ENCODE results near the gene TBC1D22A.

Gene TBC1D22A

DNA sequence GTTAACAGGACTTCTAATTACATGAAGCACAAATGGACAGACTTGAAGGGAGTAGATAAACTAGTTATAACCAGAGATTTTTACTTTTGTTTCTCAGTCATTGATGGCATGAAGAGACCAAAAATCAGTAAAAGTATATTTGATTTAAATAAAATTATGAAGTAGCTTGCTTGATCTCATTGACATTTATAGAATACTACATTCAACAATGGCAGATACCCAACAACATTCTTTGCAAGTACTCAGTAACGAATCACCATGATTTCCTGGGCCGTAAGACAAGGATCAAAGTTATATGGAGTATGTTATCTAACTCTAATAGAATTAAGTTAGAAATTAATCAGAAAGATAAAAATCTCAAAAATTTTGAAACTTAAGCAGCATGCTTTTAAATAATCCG lies 317.6 kb downstream of the TBC1D22A start:
- no peak for DNase-seq (ENCODE audit: low spot score)

DNA sequence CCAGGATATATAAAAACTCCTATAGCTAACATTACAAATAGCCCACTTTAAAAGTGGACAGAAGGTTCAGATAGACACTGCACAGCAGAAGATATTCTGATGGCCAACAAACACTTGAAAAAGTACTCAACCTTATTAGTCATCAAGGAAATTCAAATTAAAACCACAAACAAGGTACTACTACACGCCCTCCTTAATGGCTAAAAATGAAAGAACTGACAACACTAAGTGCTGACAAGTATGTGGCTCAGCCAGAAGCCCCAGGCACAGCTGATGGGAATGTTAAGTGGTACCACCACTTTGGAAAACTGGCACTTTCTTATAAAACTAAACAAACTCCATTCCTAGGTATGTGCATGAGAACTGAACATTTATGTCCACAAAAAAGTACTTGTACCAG lies 320.1 kb downstream of the TBC1D22A start:
- no peak for DNase-seq (ENCODE audit: low spot score)

DNA sequence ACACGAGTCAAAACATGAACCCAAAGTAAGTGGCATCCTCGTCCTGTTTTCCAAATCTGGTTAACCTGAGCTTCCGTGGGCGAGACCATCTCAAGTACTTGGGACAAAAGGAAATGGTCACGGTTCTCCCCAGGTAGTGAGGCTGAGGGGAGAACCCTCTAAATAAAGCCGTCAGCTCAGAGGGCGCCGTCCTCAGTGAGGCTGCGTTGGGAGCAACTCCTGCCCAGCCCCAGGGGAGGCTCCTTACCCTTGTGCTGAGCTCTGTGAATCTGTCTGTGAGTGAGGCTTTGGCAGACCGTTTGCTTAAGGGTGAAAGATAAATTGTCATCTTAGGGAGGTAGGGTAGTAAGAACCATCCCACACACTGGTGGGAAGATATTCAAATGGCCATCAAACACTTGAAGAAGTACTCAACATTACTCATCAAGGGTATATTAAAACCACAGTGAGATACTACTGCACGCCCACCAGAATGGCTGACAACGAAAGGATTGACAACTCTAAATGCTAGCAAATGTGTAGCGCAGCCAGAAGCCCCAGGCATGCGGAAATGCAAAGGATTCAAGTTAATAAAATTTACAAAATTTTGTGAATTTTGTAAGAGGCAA lies 321.0 kb downstream of the TBC1D22A start:
- DNase-seq (ENCODE audit: low spot score): no peak

DNA sequence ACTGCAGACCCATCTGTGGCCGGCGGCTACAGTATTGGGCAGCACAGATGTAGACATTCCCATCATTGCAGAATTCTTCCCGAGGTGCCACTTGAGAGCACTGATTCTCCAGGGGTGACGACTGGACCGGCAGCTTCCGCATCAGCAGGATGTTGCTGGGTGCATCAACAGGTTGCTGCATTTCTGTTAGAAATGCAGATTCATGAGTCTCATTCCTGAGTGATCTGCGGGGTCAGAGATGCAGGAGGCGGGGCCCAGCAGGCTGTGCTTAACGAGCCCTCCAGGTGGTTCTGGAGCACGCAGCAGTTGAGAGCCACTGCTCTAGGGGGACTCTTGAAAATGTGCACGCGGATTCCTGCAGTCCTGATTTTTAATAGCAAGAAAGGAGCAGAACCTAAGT lies 321.8 kb downstream of the TBC1D22A start:
- DNase-seq (ENCODE audit: low spot score): no peak

DNA sequence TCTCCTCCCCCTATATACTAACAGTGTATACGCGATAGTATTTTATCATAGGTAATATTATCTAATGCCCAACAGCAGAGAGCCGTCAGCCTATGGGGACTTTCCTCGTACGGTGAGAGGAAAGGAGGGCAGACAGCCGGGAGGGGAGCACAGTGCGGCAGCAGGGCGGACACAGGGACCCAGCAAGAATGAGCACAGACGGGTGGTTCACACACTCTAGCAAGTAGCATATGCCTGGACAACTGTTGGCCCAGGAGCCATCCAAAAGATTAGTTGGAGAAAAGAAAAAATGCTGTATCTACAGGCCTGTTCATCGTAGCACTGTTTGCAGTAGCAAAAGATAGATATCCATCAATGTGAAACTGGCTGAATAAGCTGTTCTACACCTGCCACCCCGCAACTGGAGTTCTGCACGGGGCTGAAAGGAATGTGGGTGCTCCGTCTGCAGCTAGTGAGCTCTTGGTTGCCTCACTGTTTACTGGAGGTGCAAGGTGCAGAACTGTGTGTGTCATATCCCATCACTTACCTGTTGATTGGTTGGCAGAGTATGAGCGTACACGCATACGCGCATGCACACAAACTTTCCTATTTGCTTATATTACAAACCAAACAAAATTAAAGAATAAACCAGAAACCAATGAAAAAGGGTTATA lies 324.3 kb downstream of the TBC1D22A start:
- peak; percentile 76 for DNase-seq (ENCODE audit: low spot score)

DNA sequence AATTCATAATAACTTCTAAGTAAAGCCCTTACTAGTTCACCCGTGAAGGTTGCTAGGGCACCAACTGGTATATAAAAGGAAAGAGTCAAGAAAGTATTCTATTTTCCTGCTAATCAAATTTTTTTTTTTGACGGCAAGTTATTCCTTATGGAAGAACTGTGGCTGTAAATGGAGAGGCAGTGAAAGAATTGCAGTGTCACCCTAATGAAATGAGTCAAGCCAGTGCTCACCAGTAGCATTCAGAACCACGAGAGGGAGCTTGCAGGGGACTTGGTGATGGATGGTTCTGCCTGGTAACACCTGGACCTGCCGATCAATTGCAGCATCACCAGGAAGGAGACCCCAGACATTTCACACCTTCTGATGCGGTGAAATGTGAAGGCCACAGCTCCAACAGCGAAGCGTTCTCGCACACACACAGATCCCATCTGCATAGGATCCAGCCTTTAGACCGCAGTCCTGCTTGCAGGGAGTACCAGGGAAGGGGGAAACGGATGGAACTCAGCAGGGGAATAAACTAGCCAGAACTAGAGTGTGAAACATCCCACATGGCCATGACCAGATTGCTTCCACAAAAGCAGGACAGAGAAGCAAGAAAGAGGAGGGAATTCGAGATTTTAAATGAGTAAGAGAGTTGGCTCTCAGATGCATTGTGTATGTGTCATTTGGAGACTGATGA lies 326.2 kb downstream of the TBC1D22A start:
- DNase-seq (ENCODE audit: low spot score): peak; percentile 64

DNA sequence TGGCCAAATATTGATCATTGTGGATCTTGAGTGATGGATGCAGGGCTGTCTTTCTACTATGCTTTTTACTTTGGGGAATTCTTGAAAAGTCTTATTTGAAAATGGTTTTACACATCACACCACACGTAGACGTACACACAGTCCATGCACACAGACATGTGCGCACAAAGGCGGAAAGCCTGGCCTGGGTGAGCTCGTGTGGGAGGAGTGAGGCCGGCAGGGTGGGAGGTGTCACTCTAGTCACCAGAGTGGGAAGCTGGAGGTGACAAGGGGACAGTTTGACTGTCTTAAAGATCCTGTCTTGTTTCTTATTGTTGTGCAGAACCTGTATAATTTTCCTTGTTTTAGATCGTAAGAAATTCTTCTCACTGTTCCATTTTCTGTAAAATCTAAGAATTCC lies 326.9 kb downstream of the TBC1D22A start:
- no peak for DNase-seq (ENCODE audit: low spot score)

DNA sequence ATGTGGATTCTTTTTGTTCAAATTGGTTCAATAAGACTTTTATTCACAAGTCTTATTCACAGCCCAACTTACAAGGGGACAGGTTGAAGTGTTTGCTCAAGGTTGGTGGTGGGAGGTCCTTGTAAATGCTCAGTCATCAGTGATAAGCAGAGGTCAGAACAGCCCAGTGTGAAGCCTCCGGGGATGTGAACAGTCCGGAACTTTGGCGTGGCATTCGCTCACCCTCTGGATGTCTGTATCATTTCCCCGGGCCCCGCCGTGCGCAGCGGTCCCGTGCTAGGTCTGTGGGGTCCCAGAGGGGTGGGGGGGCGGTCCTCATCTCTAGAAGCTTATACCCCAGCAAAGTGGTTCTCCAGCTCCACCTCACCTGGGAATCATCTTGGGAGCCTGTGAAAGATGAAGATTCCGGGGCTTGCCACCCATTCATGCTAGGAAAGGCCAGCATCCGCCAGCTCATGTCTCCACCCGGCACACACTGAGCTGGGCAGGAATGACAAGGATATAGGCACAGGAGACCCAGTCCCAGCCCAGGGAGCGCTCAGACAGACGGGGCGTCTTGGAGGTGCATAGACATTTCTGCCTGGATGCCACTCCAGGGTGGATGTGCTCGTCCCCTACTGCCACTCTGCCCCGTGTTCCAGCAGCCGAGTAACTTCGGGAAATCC lies 327.5 kb downstream of the TBC1D22A start:
- DNase-seq (ENCODE audit: low spot score): no peak

DNA sequence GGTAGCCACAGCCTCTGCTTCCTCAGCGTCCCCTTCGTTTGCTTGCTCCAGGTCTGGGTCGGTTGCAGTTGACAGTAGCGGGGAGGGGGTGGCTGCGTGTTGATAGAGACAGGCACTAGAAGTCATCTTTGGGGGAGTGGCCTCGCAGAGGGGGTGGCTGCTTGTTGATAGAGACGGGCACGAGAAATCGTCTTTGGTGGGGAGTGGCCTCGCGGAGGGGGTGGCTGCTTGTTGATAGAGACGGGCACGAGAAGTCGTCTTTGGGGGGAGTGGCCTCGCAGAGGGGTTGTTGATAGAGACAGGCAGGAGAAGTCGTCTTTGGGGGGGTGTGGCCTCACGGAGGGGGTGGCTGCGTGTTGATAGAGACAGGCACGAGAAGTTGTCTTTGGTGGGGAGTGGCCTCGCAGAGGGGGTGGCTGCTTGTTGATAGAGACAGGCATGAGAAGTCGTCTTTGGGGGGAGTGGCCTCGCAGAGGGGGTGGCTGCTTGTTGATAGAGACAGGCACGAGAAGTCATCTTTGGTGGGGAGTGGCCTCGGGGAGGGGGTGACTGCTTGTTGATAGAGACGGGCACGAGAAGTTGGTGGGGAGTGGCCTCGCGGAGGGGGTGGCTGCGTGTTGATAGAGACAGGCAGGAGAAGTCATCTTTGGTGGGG lies 328.3 kb downstream of the TBC1D22A start:
- no peak for DNase-seq (ENCODE audit: low spot score)

DNA sequence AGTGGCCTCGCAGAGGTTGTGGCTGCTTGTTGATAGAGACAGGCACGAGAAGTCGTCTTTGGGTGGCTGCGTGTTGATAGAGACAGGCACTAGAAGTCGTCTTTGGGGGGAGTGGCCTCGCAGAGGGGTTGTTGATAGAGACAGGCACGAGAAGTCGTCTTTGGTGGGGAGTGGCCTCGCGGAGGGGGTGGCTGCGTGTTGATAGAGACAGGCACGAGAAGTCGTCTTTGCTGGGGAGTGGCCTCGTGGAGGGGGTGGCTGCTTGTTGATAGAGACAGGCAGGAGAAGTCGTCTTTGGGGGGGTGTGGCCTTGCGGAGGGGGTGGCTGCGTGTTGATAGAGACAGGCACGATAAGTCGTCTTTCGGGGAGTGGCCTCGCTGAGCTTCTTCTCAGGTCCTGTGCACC lies 328.8 kb downstream of the TBC1D22A start:
- DNase-seq (ENCODE audit: low spot score): no peak

DNA sequence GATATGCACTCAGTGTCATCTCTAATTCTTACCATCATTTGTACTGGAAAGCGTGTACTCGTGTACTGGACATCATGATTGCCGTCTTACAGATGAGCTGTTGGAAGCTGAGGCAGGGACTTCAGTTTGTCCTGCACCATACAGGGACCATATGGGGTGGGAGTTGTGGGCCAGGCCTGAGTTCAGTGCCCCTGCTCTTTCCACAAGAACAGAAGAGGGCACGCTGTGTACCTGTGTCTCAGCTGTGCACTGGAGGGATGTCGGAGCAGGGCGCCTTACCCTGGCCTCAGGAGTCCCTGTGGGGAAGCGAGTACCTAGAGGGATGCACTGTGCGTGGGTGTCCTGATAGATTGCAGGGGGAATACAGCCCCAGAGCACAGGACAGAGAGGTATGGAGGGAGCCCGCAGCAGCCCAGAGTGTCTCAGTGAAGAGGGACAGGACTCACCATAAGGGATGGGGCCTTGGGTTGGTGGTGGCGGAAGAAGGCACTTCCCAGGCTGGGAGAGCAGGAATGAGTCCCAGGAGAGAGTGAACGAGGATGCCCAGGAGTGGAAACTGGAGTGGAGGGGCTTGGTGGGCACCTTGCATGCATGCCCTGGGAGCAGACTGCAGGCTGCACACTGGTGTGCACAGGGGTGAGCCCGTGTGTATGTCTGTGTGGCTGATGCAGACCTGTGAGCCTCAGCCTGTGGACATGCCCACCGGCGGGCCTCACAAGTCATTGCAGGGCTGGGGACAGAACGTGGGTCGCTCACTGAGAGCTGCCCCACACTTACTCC lies 329.7 kb downstream of the TBC1D22A start:
- no peak for DNase-seq (ENCODE audit: low spot score)

DNA sequence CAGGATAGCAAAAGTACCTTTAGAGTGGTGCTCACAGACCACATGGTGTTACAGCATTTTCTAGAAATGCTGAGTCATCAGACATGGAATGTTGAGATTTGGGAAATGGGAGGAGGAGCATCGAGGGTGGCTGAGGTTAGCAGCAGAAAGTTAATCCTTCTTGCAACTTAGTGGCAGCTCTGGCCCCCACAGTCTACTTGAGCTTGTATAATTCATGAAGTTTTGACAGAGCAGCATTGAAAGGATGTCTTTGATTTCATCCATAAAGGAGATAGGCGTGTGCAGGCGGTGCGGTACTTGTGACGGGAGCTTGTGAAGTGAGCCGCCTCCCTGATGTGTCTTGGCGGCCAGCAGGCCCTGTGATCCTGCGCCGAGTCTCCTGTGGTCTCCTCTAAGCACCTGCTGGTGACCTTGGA lies 330.5 kb downstream of the TBC1D22A start:
- no peak for DNase-seq (ENCODE audit: low spot score)

DNA sequence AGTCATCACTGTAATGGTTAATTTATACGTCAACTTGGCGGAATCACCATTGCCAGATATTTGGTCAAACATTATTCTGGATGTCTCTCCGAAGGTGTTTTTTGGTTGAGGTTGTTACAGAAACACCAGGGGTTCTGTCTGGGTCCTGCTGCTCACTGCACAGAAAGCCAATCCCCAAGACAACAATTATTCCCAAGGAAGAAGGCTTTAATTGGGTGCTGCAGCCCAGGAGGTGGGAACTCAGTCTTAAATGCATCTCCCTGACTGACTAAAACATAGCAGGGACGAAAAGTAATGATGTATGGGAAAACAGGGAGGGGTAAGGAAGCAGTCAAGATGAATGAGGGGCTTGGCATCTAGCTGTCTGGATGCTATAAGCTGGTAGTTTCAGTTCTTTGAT lies 331.3 kb downstream of the TBC1D22A start:
- DNase-seq (ENCODE audit: low spot score): no peak

DNA sequence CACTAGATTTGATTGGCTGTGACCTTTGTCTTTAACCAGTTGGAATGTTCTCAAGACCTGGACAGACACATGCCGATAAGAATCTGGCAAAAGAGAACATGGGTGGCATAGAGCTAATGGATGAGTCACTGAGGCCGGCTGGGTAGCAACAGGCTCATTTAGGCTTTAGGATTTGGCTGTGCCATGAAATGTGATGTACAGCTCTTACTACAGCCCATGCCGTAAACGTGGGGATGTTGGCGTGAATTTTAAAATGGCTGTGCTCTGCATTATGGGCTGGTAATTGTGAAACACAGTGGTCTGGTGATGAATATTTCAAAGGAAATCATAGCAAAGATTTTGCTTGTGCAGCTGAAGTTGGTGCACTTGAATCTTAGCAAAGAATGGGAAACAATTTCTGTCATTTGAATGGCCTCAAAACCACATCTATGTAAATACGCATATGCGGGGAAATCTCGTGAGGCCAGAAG lies 332.4 kb downstream of the TBC1D22A start:
- no peak for DNase-seq (ENCODE audit: low spot score)

DNA sequence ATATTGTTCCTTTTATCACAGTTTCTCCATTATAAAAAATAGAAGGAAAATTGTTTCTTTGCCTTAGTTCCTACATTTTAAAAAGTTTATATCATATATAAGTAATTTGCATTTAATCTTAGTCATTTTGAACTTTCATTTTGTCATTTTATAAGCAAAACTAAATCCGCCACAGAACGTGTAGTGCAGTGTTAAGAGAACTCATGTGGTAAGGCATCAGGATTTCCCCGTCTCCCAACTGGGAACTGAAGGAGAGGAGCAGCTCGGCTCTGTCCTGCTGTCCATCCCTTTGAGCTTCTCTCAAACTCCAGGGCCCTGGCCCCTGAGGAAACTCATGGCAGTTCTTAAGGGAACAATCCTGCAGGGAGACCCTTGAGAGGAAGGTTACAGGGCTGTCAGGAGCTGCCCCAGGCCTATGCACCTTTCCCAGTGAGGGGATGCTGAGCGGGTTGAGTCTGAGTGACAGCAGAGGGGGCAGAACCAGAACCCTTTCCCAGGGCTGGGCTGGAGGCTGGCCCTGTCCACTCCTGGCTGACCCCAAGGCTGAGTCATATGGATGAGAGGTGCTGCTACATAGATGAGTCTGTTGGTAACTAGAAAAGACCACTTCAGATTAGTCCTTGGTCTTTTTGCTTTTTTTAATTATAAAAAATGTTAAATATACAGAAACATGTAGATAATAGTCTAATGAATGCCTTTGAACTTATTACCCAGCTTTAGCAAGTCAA lies 333.1 kb downstream of the TBC1D22A start:
- DNase-seq (ENCODE audit: low spot score): no peak

DNA sequence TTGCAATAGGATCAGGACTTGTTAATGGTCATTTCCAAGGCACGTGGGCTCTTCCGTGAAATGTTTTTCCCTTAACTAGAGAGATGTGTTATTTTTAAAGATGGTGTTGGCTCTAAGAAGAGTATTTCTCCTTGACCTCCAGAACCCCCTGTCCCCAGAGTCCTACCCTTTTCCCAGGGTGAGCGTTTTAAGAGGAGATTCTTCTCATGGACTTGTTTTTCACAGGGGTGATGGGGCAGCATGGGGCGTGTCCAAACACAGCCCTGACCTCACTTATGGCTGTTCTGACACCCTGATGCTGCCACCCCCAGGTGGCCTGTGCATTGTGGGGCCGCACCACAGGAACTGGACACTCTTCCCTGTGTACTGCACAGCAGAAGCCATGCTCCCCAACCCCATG lies 335.7 kb downstream of the TBC1D22A start:
- DNase-seq (ENCODE audit: low spot score): no peak

DNA sequence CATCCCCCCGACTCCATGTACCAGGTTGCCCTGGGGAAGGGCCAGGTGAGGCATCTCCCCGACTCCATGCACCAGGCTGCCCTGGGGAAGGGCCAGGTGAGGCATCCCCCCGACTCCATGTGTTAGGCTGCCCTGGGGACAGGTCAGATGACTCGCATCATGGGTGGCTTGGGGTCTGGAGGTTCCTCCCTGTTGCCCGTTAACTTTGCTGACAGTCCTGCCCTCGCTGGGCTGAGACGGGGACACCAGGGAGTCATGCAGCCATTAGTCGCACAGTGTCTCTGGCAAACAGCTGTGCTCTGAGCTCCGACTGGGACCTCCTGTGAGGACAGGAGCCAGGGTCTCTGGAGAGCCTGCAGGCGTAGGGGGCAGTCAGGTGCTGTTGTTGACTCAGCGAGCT lies 336.1 kb downstream of the TBC1D22A start:
- DNase-seq (ENCODE audit: low spot score): no peak

DNA sequence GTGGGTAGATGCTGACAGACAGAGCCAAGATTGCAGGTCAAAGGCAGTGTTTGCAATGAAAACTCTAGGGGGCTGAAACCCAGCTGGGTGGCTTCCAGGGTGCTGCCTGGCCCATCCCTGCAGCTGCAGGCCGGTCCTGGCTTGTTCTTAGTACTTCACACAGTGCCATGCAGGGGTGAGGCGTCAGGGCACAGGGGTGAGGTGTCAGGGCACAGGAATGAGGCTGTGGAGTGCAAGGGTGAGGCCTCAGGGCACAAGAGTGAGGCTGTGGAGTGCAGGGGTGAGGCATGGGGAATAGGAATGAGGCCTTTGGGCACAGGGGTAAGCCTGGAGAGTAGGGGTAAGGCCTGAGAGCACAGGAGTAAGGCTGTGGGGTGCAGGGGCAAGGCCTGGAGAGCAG lies 337.6 kb downstream of the TBC1D22A start:
- DNase-seq (ENCODE audit: low spot score): no peak

DNA sequence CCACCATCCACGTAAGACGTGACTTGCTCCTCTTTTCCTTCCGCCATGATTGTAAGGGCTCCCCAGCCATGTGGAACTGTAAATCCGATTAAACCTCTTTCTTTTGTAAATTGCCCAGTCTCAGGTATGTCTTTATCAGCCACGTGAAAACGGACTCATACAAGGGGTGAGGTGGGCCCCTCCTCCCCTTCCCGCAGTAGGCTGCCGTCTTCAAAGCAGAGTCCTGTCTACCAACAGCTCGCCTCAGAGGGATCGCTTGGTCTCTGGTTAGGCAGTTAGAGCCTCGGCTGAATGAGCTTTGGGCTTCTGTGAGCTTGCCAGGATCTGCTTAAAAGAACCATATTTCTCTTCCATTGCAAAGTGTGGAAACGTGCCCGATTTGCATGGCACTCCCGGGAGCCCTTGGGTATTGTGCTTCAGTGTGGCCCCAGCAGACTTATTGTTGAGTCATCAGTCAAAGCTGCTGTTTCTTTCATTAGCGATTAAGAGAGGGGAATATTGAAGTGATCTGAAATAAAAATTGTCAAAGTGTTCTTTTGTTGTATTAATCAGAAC lies 338.3 kb downstream of the TBC1D22A start:
- no peak for DNase-seq (ENCODE audit: low spot score)

DNA sequence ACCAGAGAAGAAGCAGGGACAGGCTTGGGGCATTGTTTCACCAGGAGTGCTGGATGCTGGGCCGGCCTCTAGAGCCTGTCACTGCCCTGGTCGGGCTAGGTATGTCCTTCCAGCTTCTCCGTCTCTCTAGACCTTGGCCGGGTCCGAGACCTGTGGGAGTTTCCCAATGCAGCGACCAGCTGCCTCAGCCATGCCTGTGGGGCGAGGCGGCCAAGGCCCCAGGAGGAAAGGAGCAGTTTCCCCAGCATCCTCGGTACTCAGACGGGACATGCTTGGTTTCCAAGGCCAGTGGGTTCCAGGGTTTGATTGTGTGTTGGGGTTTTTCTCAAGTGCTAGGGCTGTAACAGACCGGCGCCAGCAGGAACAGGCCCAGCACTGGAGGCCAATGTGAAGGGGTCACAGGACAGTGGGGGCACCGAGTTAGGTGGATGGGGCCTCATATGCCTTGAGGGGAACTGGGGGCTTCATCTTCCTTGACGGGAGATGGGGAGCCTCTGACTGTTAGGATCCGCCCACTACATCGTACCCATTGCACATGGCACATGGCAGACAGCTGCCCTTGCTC lies 339.0 kb downstream of the TBC1D22A start:
- no peak for DNase-seq (ENCODE audit: low spot score)
